Adrenal gland (tissue), 12 donors: ENCODE data around the gene ATXN2. TPM values are rescaled to one million over a fixed set of nuclear protein-coding genes. Genes with fewer than 3 reads are reported as not detected.
A peak's percentile ranks its signal among the peaks of the same experiment; 100 is the strongest.

Source experiments
- DNase-seq, 7 donors: peaks; one replicate each; pipeline ENCODE4 v3.0.0-alpha.2; 2019 to 2020
- H3K27ac ChIP-seq, 5 donors: fragments of 200-600 bp; sonication (generic) in 4 of 5; 1 replicate in 3 of 5; 2 replicates in 2 of 5; pipeline versions ENCODE4 v1.5.1 to v1.8.0; 2016 to 2020; ENCODE audit warnings: mild to moderate bottlenecking in 1 of 5
- H3K27me3 ChIP-seq: fragments of 200-600 bp; 2 replicates; pipeline ENCODE4 v1.8.0; 2021
- H3K36me3 ChIP-seq, 2 donors: fragments of 200-600 bp; replicated peaks in 1 of 2; 1 replicate in 1 of 2; 2 replicates in 1 of 2; pipeline versions ENCODE4 v1.5.1 to v1.8.0; 2018 to 2022
- H3K4me1 ChIP-seq, 2 donors: fragments of 200-600 bp; replicated peaks in 1 of 2; 1 replicate in 1 of 2; 2 replicates in 1 of 2; pipeline versions ENCODE4 v1.5.1 to v1.8.0; 2018 to 2021
- H3K4me3 ChIP-seq, 4 donors: fragments of 200-600 bp; sonication (generic) in 3 of 4; one replicate each; pipeline ENCODE4 v1.5.1; 2016 to 2018
- H3K9me3 ChIP-seq, 3 donors: fragments of 200-600 bp; sonication (generic) in 1 of 3; replicated peaks in 1 of 3; 1 replicate in 2 of 3; 2 replicates in 1 of 3; pipeline versions ENCODE4 v1.5.1 to v1.8.0; 2016 to 2021
- POLR2A ChIP-seq, 2 donors: fragments of 450-650 bp; IDR thresholded peaks; one replicate each; pipeline ENCODE4 v1.6.1; 2017; ENCODE audit warnings: antibody characterized with exemption in 2 of 2, mild to moderate bottlenecking in 2 of 2, moderate library complexity in 1 of 2
- WGBS, 4 donors: extraction: QIAGEN DNeasy Blood & Tissue Kit in 2 of 4; methylation state at CpG; one replicate each; pipeline versions ENCODE4 v1.1.5 to v1.1.7; 2013 to 2017; 5-methylcytosine and 5-hydroxymethylcytosine counted together
- intact Hi-C, 2 donors: fragments of 100-400 bp; cut with DNase I; formaldehyde crosslinking; loops; one replicate each; pipeline versions ENCODE4 v1.14.1 to v1.15.0; 2022 to 2023
- polyA plus RNA-seq, 3 donors: library from polyadenylated mRNA; stranded (reverse); fragments of 200-250 nt in 2 of 3; fragments of 350-450 nt in 1 of 3; fragmentation: Illumina TruSeq in 1 of 3; extraction: RNeasy Lipid Tissue Mini Kit (QIAGEN cat#74804) in 1 of 3; gene quantifications; one replicate each; pipeline ENCODE4 v1.2.3, GENCODE V29; 2013 to 2014
- total RNA-seq, 9 donors: library from RNA; depleted of rRNA in 4 of 9; stranded (reverse); fragments of >200 nt in 4 of 9; fragments of 120-200 nt in 1 of 9; fragmentation: NEBNext Ultra II Directional in 1 of 9; extraction: Animal tissue kit (Norgen Biotek cat#: 25700) in 1 of 9; gene quantifications; one replicate each; pipeline versions ENCODE4 v1.1.0 to v1.2.4, GENCODE V29; 2013 to 2023
- TF ChIP-seq, protein P1 (sequence below), 6 experiments: fragments of 450-650 bp in 4 of 6; fragments of 200-600 bp in 2 of 6; sonication (generic) in 1 of 6; IDR thresholded peaks; 1 replicate in 5 of 6; 2 replicates in 1 of 6; pipeline versions ENCODE4 v1.5.1 to v1.8.0; 2016 to 2021; ENCODE audit warnings: antibody characterized with exemption in 6 of 6, mild to moderate bottlenecking in 2 of 6, moderate library complexity in 1 of 6
- donor health status: healthy with polysubstance abuse.
- donor health status: Bipolar disorder and iron deficiency.
- donor health status: DM: yes; HTN: yes; CAD: no.
- donor health status: DM: no; HTN: no; CAD: no.
- donor health status: DM: no; HTN: no; CAD: no.
- donor health status: DM: yes; HTN: yes; CAD: no.

ATXN2 gene
- total and polyA plus RNA-seq, 12 donors: 31.0 to 241 (median 57.2) TPM

DNA sequence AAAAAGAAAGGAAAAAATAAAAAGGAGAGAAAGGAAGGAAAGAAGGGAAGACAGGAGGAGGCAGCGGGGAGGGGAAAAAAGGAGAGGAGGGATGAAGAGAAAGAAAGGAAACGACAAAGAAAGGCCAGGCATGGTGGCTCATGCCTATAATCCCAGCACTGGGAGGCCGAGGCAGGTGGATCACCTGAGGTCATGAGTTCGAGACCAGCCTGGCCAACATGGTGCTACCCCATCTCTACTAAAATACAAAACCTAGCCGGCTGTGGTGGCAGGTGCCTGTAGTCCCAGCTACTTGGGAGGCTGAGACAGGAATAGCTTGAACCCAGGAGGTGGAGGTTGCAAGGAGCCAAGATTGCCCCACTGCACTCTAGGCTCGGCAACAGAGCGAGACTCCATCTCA is 18.4 kb downstream of the ATXN2 start:
- no peak overlapping the region for H3K4me3 ChIP-seq
- no peaks in the 10 kb centered on the region for H3K27me3 ChIP-seq
- no peaks in the 10 kb centered on the region for H3K36me3 ChIP-seq
- intact Hi-C loops: no loop called here
- H3K27ac ChIP-seq: no peak overlapping the region
- H3K9me3 ChIP-seq: no peaks in the 10 kb centered on the region
- WGBS, 4 donors: 87 to 95% (median 92%) methylated on average over 7 of the region's 7 CpGs
- no peak for TF ChIP-seq POLR2A (IDR thresholded peaks at IDR 0.05)
- TF ChIP-seq, protein P1, sequence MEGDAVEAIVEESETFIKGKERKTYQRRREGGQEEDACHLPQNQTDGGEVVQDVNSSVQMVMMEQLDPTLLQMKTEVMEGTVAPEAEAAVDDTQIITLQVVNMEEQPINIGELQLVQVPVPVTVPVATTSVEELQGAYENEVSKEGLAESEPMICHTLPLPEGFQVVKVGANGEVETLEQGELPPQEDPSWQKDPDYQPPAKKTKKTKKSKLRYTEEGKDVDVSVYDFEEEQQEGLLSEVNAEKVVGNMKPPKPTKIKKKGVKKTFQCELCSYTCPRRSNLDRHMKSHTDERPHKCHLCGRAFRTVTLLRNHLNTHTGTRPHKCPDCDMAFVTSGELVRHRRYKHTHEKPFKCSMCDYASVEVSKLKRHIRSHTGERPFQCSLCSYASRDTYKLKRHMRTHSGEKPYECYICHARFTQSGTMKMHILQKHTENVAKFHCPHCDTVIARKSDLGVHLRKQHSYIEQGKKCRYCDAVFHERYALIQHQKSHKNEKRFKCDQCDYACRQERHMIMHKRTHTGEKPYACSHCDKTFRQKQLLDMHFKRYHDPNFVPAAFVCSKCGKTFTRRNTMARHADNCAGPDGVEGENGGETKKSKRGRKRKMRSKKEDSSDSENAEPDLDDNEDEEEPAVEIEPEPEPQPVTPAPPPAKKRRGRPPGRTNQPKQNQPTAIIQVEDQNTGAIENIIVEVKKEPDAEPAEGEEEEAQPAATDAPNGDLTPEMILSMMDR (IDR thresholded peaks at IDR 0.05): no peak
- DNase-seq: no peak
- peaks cover 5 to 26% of the 10 kb centered on the region in 2 donors for H3K4me1 ChIP-seq

DNA sequence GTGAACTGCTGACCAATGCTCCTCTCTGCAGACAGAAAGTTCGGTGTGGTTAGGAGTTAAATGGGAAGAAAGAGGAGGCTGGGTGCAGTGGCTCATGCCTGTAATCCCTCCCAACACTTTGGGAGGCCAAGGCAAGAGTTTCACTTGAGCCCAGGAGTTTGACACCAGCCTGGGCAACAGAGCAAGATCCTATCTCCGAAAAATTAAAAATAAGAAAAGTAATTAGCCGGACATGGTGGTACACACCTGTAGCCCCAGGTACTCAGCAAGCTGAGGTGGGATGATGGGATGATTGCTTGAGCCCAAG is 19.0 kb downstream of the ATXN2 start:
- H3K4me1 ChIP-seq: peaks cover 5 to 26% of the 10 kb centered on the region in 2 donors
- no peak for DNase-seq
- WGBS, 4 donors: 94 to 98% (median 96%) methylated on average over 3 of the region's 3 CpGs

DNA sequence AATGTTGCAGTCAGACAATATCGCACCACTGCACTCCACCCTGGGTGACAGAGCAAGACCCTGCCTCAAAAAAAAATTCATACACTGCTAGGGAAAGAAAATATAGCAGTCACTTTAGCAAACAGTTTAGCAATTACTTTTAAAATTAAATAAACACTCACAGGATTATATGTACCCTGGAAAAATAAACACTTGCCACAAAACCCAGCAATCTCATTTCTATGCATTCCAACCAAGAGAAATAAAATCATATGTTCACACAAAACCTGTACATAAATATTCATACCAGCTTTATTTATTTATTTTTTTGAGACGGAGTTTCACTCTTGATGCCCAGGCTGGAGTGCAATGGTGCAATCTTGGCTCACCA is 20.2 kb downstream of the ATXN2 start:
- no peaks in the 10 kb centered on the region for H3K36me3 ChIP-seq
- no peak overlapping the region for H3K27ac ChIP-seq
- DNase-seq: no peak
- peaks cover 11 to 32% of the 10 kb centered on the region in 2 donors for H3K4me1 ChIP-seq
- no peaks in the 10 kb centered on the region for H3K9me3 ChIP-seq
- intact Hi-C loops: no loop called here
- H3K4me3 ChIP-seq: no peak overlapping the region
- WGBS, 4 donors: 80 to 90% (median 87%) methylated on average over 2 of the region's 2 CpGs
- H3K27me3 ChIP-seq: no peaks in the 10 kb centered on the region
- TF ChIP-seq, protein P1 (IDR thresholded peaks at IDR 0.05): no peak
- no peak for TF ChIP-seq POLR2A (IDR thresholded peaks at IDR 0.05)

More for the DNA sequence above, 19.0 kb downstream of the ATXN2 start:
- H3K27me3 ChIP-seq: no peaks in the 10 kb centered on the region
- H3K4me3 ChIP-seq: no peak overlapping the region
- no peaks in the 10 kb centered on the region for H3K9me3 ChIP-seq
- no peak overlapping the region for H3K27ac ChIP-seq
- intact Hi-C loops: no loop called here
- TF ChIP-seq, protein P1 (IDR thresholded peaks at IDR 0.05): no peak
- no peak for TF ChIP-seq POLR2A (IDR thresholded peaks at IDR 0.05)
- H3K36me3 ChIP-seq: no peaks in the 10 kb centered on the region

DNA sequence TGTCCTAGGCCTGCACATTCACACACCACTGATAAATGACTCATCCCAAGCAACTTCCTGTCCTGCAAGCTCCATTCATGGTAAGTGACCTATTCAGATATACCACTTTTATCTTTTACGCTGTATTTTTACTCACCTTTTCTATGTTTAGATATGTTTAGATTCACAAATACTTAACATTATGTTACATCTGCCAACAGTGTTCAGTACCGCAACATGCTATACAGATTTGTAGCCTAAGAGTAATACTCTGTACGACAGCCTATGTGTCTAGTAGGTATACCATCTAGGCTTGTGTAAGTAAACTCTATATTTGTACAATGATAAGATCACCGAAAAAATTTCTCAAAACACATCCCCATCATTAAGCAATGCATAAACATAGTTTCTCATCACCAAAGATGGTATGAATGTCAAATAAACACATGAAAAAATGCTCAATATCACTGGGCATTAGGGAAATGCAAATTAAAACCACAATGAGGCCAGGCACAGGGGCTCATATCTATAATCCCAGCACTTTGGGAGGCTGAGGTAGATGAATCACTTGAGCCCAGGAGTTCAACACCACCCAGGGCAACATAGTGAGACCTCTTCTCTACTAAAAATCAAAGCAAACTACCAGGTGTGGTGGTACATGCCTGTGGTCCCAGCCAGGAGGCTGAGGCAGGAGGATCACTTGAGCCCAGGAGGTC is 20.7 kb downstream of the ATXN2 start:
- Histone ChIP-seq H3K27ac (peak overlapping the region in 1 of 5 donors; percentile 4), H3K9me3 (no peaks in the 10 kb centered on the region), H3K27me3 (no peaks in the 10 kb centered on the region), H3K4me3 (no peak overlapping the region), H3K4me1 (peaks cover 11 to 36% of the 10 kb centered on the region in 2 donors), H3K36me3 (no peaks in the 10 kb centered on the region)
- no peak for TF ChIP-seq POLR2A (IDR thresholded peaks at IDR 0.05)
- DNase-seq: peak in 2 of 7 donors; percentile 30 to 46
- WGBS, 4 donors: 64 to 70% (median 69%) methylated on average over 4 of the region's 4 CpGs
- intact Hi-C loops: no loop called here
